HepG2 (cell line): ENCODE measurements around the gene COL2A1. TPM values are rescaled to one million over a fixed set of nuclear protein-coding genes. Genes with fewer than 3 reads are reported as not detected.

ENCODE experiments used
- ATF7 ChIP-seq, 2 experiments: fragments of 450-650 bp in 1 of 2; sonication (generic) in 1 of 2; formaldehyde crosslinking in 1 of 2; IDR thresholded peaks; 2 replicates each; pipeline versions ENCODE4 v1.4.0 to v1.6.1; 2016 to 2020; ENCODE audit warnings: antibody characterized with exemption in 1 of 2, mild to moderate bottlenecking in 1 of 2, missing genetic modification reagents in 1 of 2
- ELF3 ChIP-seq: IDR thresholded peaks from 2 replicates; pipeline ENCODE4 v1.6.1; 2016; ENCODE audit warnings: missing genetic modification reagents, missing compliant biosample characterization
- KDM2A ChIP-seq: sonication (generic); formaldehyde crosslinking; IDR thresholded peaks from 2 replicates; pipeline ENCODE4 v1.4.0; 2020; ENCODE audit warnings: low read depth, missing genetic modification reagents, borderline replicate concordance
- MYNN ChIP-seq: sonication (generic); formaldehyde crosslinking; IDR thresholded peaks from 2 replicates; pipeline ENCODE4 v1.4.0; 2020; ENCODE audit warnings: mild to moderate bottlenecking, low read depth, missing genetic modification reagents
- NR3C1 ChIP-seq: sonication (generic); formaldehyde crosslinking; IDR thresholded peaks from 2 replicates; pipeline ENCODE4 v1.4.0; 2020; ENCODE audit warnings: missing genetic modification reagents
- SMAD1 ChIP-seq: sonication (generic); formaldehyde crosslinking; IDR thresholded peaks from 2 replicates; pipeline ENCODE4 v1.4.0; 2020; ENCODE audit warnings: missing genetic modification reagents, low read depth, mild to moderate bottlenecking, borderline replicate concordance
- TCF7 ChIP-seq: sonication (generic); IDR thresholded peaks from 2 replicates; pipeline ENCODE4 v1.6.1; 2016; ENCODE audit warnings: antibody characterized with exemption, low read depth
- XRCC5 ChIP-seq: fragments of 200-400 bp; formaldehyde crosslinking; optimal IDR thresholded peaks from 2 replicates; pipeline ENCODE3; 2017; ENCODE audit warnings: mild to moderate bottlenecking, low read length
- ZBTB7B ChIP-seq: sonication (generic); formaldehyde crosslinking; IDR thresholded peaks from 2 replicates; pipeline ENCODE4 v1.4.0; 2020; ENCODE audit warnings: missing genetic modification reagents
- ZFAT ChIP-seq: sonication (generic); formaldehyde crosslinking; conservative IDR thresholded peaks from 2 replicates; pipeline ENCODE4 v1.8.1; 2023; ENCODE audit warnings: missing genetic modification reagents, inconsistent platforms
- ZNF280D ChIP-seq: sonication (generic); formaldehyde crosslinking; IDR thresholded peaks from 2 replicates; pipeline ENCODE4 v1.5.1; 2020; ENCODE audit warnings: mild to moderate bottlenecking, missing genetic modification reagents
- ZNF3 ChIP-seq: IDR thresholded peaks from 2 replicates; pipeline ENCODE4 v1.7.0; 2017; ENCODE audit warnings: inconsistent platforms
- ZNF350 ChIP-seq: sonication (generic); formaldehyde crosslinking; IDR thresholded peaks from 2 replicates; pipeline ENCODE4 v1.4.0; 2020; ENCODE audit warnings: mild to moderate bottlenecking, low read depth, missing genetic modification reagents, borderline replicate concordance
- ZNF766 ChIP-seq: sonication (generic); formaldehyde crosslinking; IDR thresholded peaks from 2 replicates; pipeline ENCODE4 v1.5.0; 2020; ENCODE audit warnings: missing genetic modification reagents, borderline replicate concordance
- polyA plus RNA-seq, 8 experiments: library from polyadenylated mRNA; depleted of rRNA in 3 of 8; stranded (reverse) in 7 of 8; unstranded in 1 of 8; fragments of >200 nt; fragmentation: Illumina TruSeq in 4 of 8; extraction: Trizol in 4 of 8; gene quantifications; 2 replicates each; pipeline versions ENCODE4 v1.2.1 to v1.2.3, GENCODE V29; 2011 to 2016; ENCODE audit warnings: low read depth in 4 of 8, missing spikeins in 1 of 8, mixed read lengths in 1 of 8; ENCODE audit not compliant: insufficient read depth in 1 of 8
- total RNA-seq, 5 experiments: library from RNA; depleted of rRNA; stranded (reverse); fragments of >200 nt; fragmentation: Illumina TruSeq; extraction: Trizol; gene quantifications; 2 replicates each; pipeline ENCODE4 v1.2.3, GENCODE V29; 2016; ENCODE audit warnings: low read depth in 1 of 5
- TF ChIP-seq, protein P1 (sequence below): sonication (generic); formaldehyde crosslinking; IDR thresholded peaks from 2 replicates; pipeline ENCODE4 v1.4.0; 2020; ENCODE audit warnings: missing genetic modification reagents, borderline replicate concordance
- TF ChIP-seq, protein P2 (sequence below): sonication (generic); formaldehyde crosslinking; IDR thresholded peaks from 2 replicates; pipeline ENCODE4 v1.4.0; 2020; ENCODE audit warnings: missing genetic modification reagents

The COL2A1 gene
- total and polyA plus RNA-seq, 2 of the 13 experiments (the other 11 are each of a cell fraction or from before 2014, with no cell fraction given): 7.4 to 38.3 TPM

GRCh38 chr12:47949441-47950341 lies 54.6 kb downstream of the COL2A1 start (continued):
- peak; percentile 22; the same call in 1 of the 2 replicates for TF ChIP-seq ZBTB7B
- peak; percentile 32 for TF ChIP-seq XRCC5
- TF ChIP-seq, protein P1, sequence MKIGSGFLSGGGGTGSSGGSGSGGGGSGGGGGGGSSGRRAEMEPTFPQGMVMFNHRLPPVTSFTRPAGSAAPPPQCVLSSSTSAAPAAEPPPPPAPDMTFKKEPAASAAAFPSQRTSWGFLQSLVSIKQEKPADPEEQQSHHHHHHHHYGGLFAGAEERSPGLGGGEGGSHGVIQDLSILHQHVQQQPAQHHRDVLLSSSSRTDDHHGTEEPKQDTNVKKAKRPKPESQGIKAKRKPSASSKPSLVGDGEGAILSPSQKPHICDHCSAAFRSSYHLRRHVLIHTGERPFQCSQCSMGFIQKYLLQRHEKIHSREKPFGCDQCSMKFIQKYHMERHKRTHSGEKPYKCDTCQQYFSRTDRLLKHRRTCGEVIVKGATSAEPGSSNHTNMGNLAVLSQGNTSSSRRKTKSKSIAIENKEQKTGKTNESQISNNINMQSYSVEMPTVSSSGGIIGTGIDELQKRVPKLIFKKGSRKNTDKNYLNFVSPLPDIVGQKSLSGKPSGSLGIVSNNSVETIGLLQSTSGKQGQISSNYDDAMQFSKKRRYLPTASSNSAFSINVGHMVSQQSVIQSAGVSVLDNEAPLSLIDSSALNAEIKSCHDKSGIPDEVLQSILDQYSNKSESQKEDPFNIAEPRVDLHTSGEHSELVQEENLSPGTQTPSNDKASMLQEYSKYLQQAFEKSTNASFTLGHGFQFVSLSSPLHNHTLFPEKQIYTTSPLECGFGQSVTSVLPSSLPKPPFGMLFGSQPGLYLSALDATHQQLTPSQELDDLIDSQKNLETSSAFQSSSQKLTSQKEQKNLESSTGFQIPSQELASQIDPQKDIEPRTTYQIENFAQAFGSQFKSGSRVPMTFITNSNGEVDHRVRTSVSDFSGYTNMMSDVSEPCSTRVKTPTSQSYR (CRISPR knock-in tag): 0 out of 2 replicates have a peak, but pooled peaks have one; percentile 19
- no peak for TF ChIP-seq ATF7 (IDR thresholded peaks at IDR 0.05)
- TF ChIP-seq ATF7 (CRISPR knock-in tag; IDR thresholded peaks at IDR 0.05): peak; percentile 50; the same call in 1 of the 2 replicates
- TF ChIP-seq ZNF280D (CRISPR knock-in tag): 0 out of 2 replicates have a peak, but pooled peaks have one; percentile 35
- TF ChIP-seq KDM2A (CRISPR knock-in tag): peak; percentile 54; the same call in 1 of the 2 replicates
- peak; percentile 31; the same call in 1 of the 2 replicates for TF ChIP-seq ELF3
- no peak for TF ChIP-seq ZFAT
- TF ChIP-seq ZNF350: peak; percentile 67; the same call in 1 of the 2 replicates
- no peak for TF ChIP-seq TCF7
- TF ChIP-seq ZNF766 (CRISPR knock-in tag): peak; percentile 26; the same call in 1 of the 2 replicates
- TF ChIP-seq SMAD1: 0 out of 2 replicates have a peak, but pooled peaks have one; percentile 29
- no peak for TF ChIP-seq MYNN (CRISPR knock-in tag)
- TF ChIP-seq, protein P2, sequence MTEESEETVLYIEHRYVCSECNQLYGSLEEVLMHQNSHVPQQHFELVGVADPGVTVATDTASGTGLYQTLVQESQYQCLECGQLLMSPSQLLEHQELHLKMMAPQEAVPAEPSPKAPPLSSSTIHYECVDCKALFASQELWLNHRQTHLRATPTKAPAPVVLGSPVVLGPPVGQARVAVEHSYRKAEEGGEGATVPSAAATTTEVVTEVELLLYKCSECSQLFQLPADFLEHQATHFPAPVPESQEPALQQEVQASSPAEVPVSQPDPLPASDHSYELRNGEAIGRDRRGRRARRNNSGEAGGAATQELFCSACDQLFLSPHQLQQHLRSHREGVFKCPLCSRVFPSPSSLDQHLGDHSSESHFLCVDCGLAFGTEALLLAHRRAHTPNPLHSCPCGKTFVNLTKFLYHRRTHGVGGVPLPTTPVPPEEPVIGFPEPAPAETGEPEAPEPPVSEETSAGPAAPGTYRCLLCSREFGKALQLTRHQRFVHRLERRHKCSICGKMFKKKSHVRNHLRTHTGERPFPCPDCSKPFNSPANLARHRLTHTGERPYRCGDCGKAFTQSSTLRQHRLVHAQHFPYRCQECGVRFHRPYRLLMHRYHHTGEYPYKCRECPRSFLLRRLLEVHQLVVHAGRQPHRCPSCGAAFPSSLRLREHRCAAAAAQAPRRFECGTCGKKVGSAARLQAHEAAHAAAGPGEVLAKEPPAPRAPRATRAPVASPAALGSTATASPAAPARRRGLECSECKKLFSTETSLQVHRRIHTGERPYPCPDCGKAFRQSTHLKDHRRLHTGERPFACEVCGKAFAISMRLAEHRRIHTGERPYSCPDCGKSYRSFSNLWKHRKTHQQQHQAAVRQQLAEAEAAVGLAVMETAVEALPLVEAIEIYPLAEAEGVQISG (CRISPR knock-in tag): peak; percentile 43
- TF ChIP-seq NR3C1 (CRISPR knock-in tag): no peak
- no peak for TF ChIP-seq ZNF3 (CRISPR knock-in tag)
